HepG2 (cell line): ENCODE data around the gene PEF1. TPM values are rescaled to one million over a fixed set of nuclear protein-coding genes. Genes with fewer than 3 reads are reported as not detected.
A peak's percentile ranks its signal among the peaks of the same experiment; 100 is the strongest.

Experiments
- ATAC-seq: fragments of 200-7000 bp; cut with Tn5 transposase; 3 replicates; pipeline ENCODE4 v1.9.1; 2020; ENCODE audit warnings: mild to moderate bottlenecking, moderate library complexity
- BruUV-seq: library from RNA; stranded (reverse); fragments of 400-500 nt; replicated peaks from 2 replicates; lab custom pipeline; 2021; lab: Mats Ljungman, UMichigan
- CTCF ChIA-PET: fragments of 300-600 bp; formaldehyde crosslinking; extraction: SDS; loops from one replicate; lab custom pipeline; 2021; ENCODE audit warnings: low total read pairs, inconsistent platforms, low intra/inter-chr PET ratio; lab: Yijun Ruan, JAX
- POLR2A ChIA-PET: fragments of 350-600 bp; sonication (Branson Sonifier 250); formaldehyde crosslinking; loops from one replicate; lab custom pipeline; 2020; ENCODE audit warnings: antibody characterized with exemption, inconsistent platforms; lab: Yijun Ruan, JAX
- DNase-seq: peaks from one replicate; pipeline ENCODE4 v3.0.0-alpha.2; 2015; ENCODE audit warnings: low spot score
- FAIRE-seq: peaks from 3 replicates; lab custom pipeline; 2011; peaks lifted over from hg19 to GRCh38; lab: Jason Lieb, UNC
- H2AFZ ChIP-seq: one replicate; pipeline ENCODE4 v1.6.1; 2011; ENCODE audit warnings: low read length, inconsistent platforms
- H3K27ac ChIP-seq: fragments of 300-600 bp; 3 replicates; pipeline ENCODE4 v1.8.0; 2011; ENCODE audit warnings: mixed run types, mild to moderate bottlenecking, mixed read lengths, low read length, inconsistent platforms; ENCODE audit not compliant: insufficient read depth; ENCODE audit errors: extremely low read length
- H3K27me3 ChIP-seq, 2 experiments: fragments of 200-600 bp in 1 of 2; 2 replicates in 1 of 2; 3 replicates in 1 of 2; pipeline versions ENCODE4 v1.6.0 to v1.8.0; 2011; ENCODE audit warnings: low read length in 2 of 2, mild to moderate bottlenecking in 2 of 2, moderate library complexity in 2 of 2, inconsistent platforms in 1 of 2; ENCODE audit not compliant: insufficient read depth in 2 of 2, control insufficient read depth in 1 of 2
- H3K36me3 ChIP-seq, 2 experiments: fragments of 200-600 bp in 1 of 2; replicated peaks in 1 of 2; 2 replicates in 1 of 2; 3 replicates in 1 of 2; pipeline versions ENCODE4 v1.5.1 to v1.8.0; 2011; ENCODE audit warnings: low read length in 2 of 2, inconsistent platforms in 1 of 2; ENCODE audit not compliant: insufficient read depth in 2 of 2, control insufficient read depth in 1 of 2
- H3K4me1 ChIP-seq: 2 replicates; pipeline ENCODE4 v1.5.1; 2012; ENCODE audit warnings: low read length, inconsistent platforms; ENCODE audit not compliant: insufficient read depth
- H3K4me2 ChIP-seq: 2 replicates; pipeline ENCODE4 v1.6.0; 2011; ENCODE audit warnings: low read depth, low read length, inconsistent platforms
- H3K4me3 ChIP-seq, 3 experiments: fragments of 200-600 bp in 1 of 3; sonication (generic), shearing (Covaris generic) in 1 of 3; replicated peaks in 1 of 3; 2 replicates each; pipeline ENCODE4 v1.5.1; 2011 to 2016; ENCODE audit warnings: low read length in 3 of 3, inconsistent platforms in 2 of 3, low read depth in 2 of 3, mild to moderate bottlenecking in 2 of 3, control low read depth in 1 of 3, mixed read lengths in 1 of 3; ENCODE audit not compliant: insufficient read depth in 1 of 3
- H3K79me2 ChIP-seq: one replicate; pipeline ENCODE4 v1.6.1; 2011; ENCODE audit warnings: low read length, inconsistent platforms; ENCODE audit not compliant: insufficient read depth
- H3K9ac ChIP-seq: 2 replicates; pipeline ENCODE4 v1.6.0; 2011; ENCODE audit warnings: mild to moderate bottlenecking, low read depth, low read length, inconsistent platforms; ENCODE audit not compliant: insufficient read depth
- H3K9me3 ChIP-seq: 2 replicates; pipeline ENCODE4 v1.5.1; 2012; ENCODE audit warnings: mild to moderate bottlenecking, low read length
- H4K20me1 ChIP-seq: 2 replicates; pipeline ENCODE4 v1.6.0; 2011; ENCODE audit warnings: inconsistent platforms, mild to moderate bottlenecking, low read length, moderate library complexity; ENCODE audit not compliant: insufficient read depth
- ARID2 ChIP-seq: sonication (generic); formaldehyde crosslinking; IDR thresholded peaks from 2 replicates; pipeline ENCODE4 v1.8.1; 2022; ENCODE audit warnings: mild to moderate bottlenecking, missing genetic modification reagents, borderline replicate concordance
- ATF4 ChIP-seq, 2 experiments: fragments of 450-650 bp in 1 of 2; sonication (generic) in 1 of 2; formaldehyde crosslinking; IDR thresholded peaks; 2 replicates each; pipeline versions ENCODE4 v1.5.0 to v1.8.0; 2020 to 2022; ENCODE audit warnings: mild to moderate bottlenecking in 1 of 2, missing genetic modification reagents in 1 of 2
- JUNB ChIP-seq: sonication (generic); formaldehyde crosslinking; IDR thresholded peaks from 2 replicates; pipeline ENCODE4 v1.8.0; 2022; ENCODE audit warnings: missing genetic modification reagents, mild to moderate bottlenecking, borderline replicate concordance
- KLF6 ChIP-seq: IDR thresholded peaks from 2 replicates; pipeline ENCODE4 v1.8.0; 2016; ENCODE audit warnings: missing biosample characterization, missing genetic modification reagents
- SOX13 ChIP-seq, 3 experiments: fragments of 450-650 bp in 1 of 3; sonication (generic) in 1 of 3; formaldehyde crosslinking in 1 of 3; IDR thresholded peaks in 2 of 3; conservative IDR thresholded peaks in 1 of 3; 2 replicates each; pipeline versions ENCODE4 v1.5.0 to v1.6.1; 2016 to 2020; ENCODE audit warnings: antibody characterized with exemption in 1 of 3, mild to moderate bottlenecking in 1 of 3, missing compliant biosample characterization in 1 of 3, missing genetic modification reagents in 1 of 3, moderate library complexity in 1 of 3
- THAP8 ChIP-seq: sonication (generic); formaldehyde crosslinking; IDR thresholded peaks from 2 replicates; pipeline ENCODE4 v1.5.1; 2020; ENCODE audit warnings: missing genetic modification reagents, mild to moderate bottlenecking, borderline replicate concordance
- XBP1 ChIP-seq: sonication (generic); formaldehyde crosslinking; IDR thresholded peaks from 2 replicates; pipeline ENCODE4 v1.5.0; 2020; ENCODE audit warnings: missing genetic modification reagents
- ZBED4 ChIP-seq: sonication (generic); formaldehyde crosslinking; IDR thresholded peaks from 2 replicates; pipeline ENCODE4 v1.4.0; 2020; ENCODE audit warnings: missing genetic modification reagents, borderline replicate concordance
- ZNF24 ChIP-seq: fragments of 450-650 bp; IDR thresholded peaks from 2 replicates; pipeline ENCODE4 v1.6.1; 2017; ENCODE audit warnings: antibody characterized with exemption, mild to moderate bottlenecking
- ZNF513 ChIP-seq: sonication (generic); formaldehyde crosslinking; conservative IDR thresholded peaks from 2 replicates; pipeline ENCODE4 v1.5.0; 2020; ENCODE audit warnings: missing genetic modification reagents
- WGBS: methylation state at CpG from one replicate; pipeline ENCODE4 v1.1.6; 2017; ENCODE audit warnings: low lambda C conversion rate; 5-methylcytosine and 5-hydroxymethylcytosine counted together
- in situ Hi-C: cut with HindIII; loops from 2 replicates; pipeline ENCODE4 v1.10.0; 2017; ENCODE audit warnings: low pct_unique_long_range_greater_than_20kb; ENCODE audit not compliant: extremely low pct_ligation_motif_present
- intact Hi-C: fragments of 100-400 bp; cut with micrococcal nuclease; formaldehyde crosslinking; loops from one replicate; pipeline ENCODE4 v1.10.0; 2022; ENCODE audit not compliant: unreplicated experiment
- polyA plus RNA-seq, 8 experiments: library from polyadenylated mRNA; depleted of rRNA in 3 of 8; stranded (reverse) in 7 of 8; unstranded in 1 of 8; fragments of >200 nt; fragmentation: Illumina TruSeq in 4 of 8; extraction: Trizol in 4 of 8; gene quantifications; 2 replicates each; pipeline versions ENCODE4 v1.2.1 to v1.2.3, GENCODE V29; 2011 to 2016; ENCODE audit warnings: low read depth in 4 of 8, missing spikeins in 1 of 8, mixed read lengths in 1 of 8; ENCODE audit not compliant: insufficient read depth in 1 of 8
- total RNA-seq, 5 experiments: library from RNA; depleted of rRNA; stranded (reverse); fragments of >200 nt; fragmentation: Illumina TruSeq; extraction: Trizol; gene quantifications; 2 replicates each; pipeline ENCODE4 v1.2.3, GENCODE V29; 2016; ENCODE audit warnings: low read depth in 1 of 5

Gene PEF1
- total and polyA plus RNA-seq, 2 of the 13 experiments (the other 11 are each of a cell fraction or from before 2014, with no cell fraction given): 57.1 to 57.8 TPM

GRCh38 chr1:31655756-31656155 lies 11.1 kb upstream of the PEF1 start:
- in situ Hi-C loops: no loop called here
- CTCF ChIA-PET: no interaction called here
- no peaks in the 10 kb centered on the region for H4K20me1 ChIP-seq
- DNase-seq: no peak
- TF ChIP-seq ATF4 (CRISPR knock-in tag; IDR thresholded peaks at IDR 0.05) (no peak), SOX13 (IDR thresholded peaks at IDR 0.05) (no peak), SOX13 (CRISPR knock-in tag; conservative IDR thresholded peaks at IDR 0.05 in 1 of 2, IDR thresholded peaks at IDR 0.05 in 1 of 2) (0 out of 4 replicates have a peak, but pooled peaks of 1 of the 2 experiments have one; percentile 21)
- TF ChIP-seq, all 625 proteins: peak for 1
- peaks cover 12% of the 10 kb centered on the region for H3K4me1 ChIP-seq
- no peak overlapping the region for H3K9ac ChIP-seq
- no peaks in the 10 kb centered on the region for H3K79me2 ChIP-seq
- BruUV-seq: no TSS peak
- no peak overlapping the region for H3K4me2 ChIP-seq
- intact Hi-C loops: no loop called here
- no peak for ATAC-seq
- H3K27ac ChIP-seq: no peak overlapping the region
- no peaks in the 10 kb centered on the region for H3K9me3 ChIP-seq
- H3K27me3 ChIP-seq: no peaks in the 10 kb centered on the region
- 94% methylated on average over 4 of the region's 4 CpGs for WGBS
- H3K36me3 ChIP-seq: no peaks in the 10 kb centered on the region
- no peak overlapping the region for H3K4me3 ChIP-seq
- POLR2A ChIA-PET: interaction anchor here (0.6 kb wide), 1 partner anchor 11 kb away, joined by 5 read pairs; the partner anchor contains the start of gene PEF1
- FAIRE-seq: no peak
- H2AFZ ChIP-seq: no peak overlapping the region

- no TSS peak for BruUV-seq
- H3K79me2 ChIP-seq: no peaks in the 10 kb centered on the region
- FAIRE-seq (no peak), DNase-seq (no peak), ATAC-seq (no peak)
- H3K9ac ChIP-seq: no peak overlapping the region
- in situ Hi-C loops (no loop called here), intact Hi-C loops (no loop called here)
- H3K27ac ChIP-seq: no peak overlapping the region
- ChIA-PET CTCF (no interaction called here), POLR2A (no interaction called here)
- H2AFZ ChIP-seq: no peak overlapping the region
- H3K36me3 ChIP-seq: no peaks in the 10 kb centered on the region
- peaks cover 16% of the 10 kb centered on the region for H3K4me1 ChIP-seq
- 94% methylated on average over 2 of the region's 6 CpGs for WGBS
- H3K4me3 ChIP-seq: no peak overlapping the region
- no peaks in the 10 kb centered on the region for H3K9me3 ChIP-seq
- no peaks in the 10 kb centered on the region for H4K20me1 ChIP-seq
- no peak overlapping the region for H3K4me2 ChIP-seq
- H3K27me3 ChIP-seq: no peaks in the 10 kb centered on the region
- TF ChIP-seq ARID2 (CRISPR knock-in tag) (no peak), KLF6 (CRISPR knock-in tag) (no peak), ZBED4 (CRISPR knock-in tag) (no peak), XBP1 (CRISPR knock-in tag) (no peak), JUNB (CRISPR knock-in tag) (no peak), THAP8 (no peak), ZNF513 (no peak), ZNF24 (no peak)
Measured at GRCh38 chr1:31655104-31655503, 10.4 kb upstream of the PEF1 start.
